Measurements from ENCODE around the gene MEG3. TPM values are rescaled to one million over a fixed set of nuclear protein-coding genes. Genes with fewer than 3 reads are reported as not detected.

The MEG3 gene
- total RNA-seq, 1 experiment from 2014 or later: not detected

DNA sequence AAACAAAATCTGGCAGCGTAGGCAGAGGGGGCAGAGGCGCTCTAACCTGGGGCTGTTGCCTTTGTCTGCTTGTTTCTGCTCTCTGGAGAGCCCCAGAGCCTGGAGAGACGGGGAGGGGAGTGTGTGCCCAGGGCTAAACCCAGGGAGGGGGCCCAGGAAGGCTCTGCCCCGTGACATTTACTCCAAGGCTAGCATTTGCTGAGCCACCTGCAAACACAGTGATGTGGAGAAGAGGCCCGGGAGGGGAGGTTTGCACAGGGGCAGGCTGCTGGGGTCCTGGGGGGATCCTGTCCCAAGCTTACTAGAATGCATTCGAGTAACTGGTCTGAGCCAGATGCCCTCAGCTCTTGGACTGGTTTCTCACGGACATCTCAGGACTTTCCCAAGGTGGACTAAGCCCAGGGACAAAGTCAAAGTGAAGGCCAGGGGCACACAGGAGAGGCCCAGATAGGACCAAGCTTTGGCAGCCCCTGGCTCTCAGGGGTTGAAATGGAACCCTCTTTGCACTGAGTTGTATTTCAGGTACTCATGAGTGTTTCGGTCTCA, 12.0 kb downstream of the MEG3 start:
- no TSS peak for BruUV-seq (replicated peaks)
- Histone ChIP-seq H3K79me2 (ENCODE audit: low read depth) (no peaks in the 10 kb centered on the region), H2AFZ (no peak overlapping the region), H3K4me3 (no peak overlapping the region), H3K36me3 (ENCODE audit: low read depth) (no peaks in the 10 kb centered on the region), H4K20me1 (ENCODE audit: insufficient read depth) (no peaks in the 10 kb centered on the region), H3K4me2 (no peak overlapping the region), H3K27ac (no peak overlapping the region), H3K9me2 (ENCODE audit: insufficient read depth) (no peaks in the 10 kb centered on the region), H3K9me3 (ENCODE audit: insufficient read depth, low read depth) (no peaks in the 10 kb centered on the region), H3K27me3 (ENCODE audit: insufficient read depth, low read depth) (peaks cover 78% of the 10 kb centered on the region), H3K4me1 (replicated peaks; ENCODE audit: insufficient read depth) (no peaks in the 10 kb centered on the region), H3F3A (ENCODE audit: insufficient read depth, low read depth) (no peaks in the 10 kb centered on the region)
- no peak for DNase-seq
- CTCF ChIA-PET: no interaction called here
- TF ChIP-seq, protein P1, sequence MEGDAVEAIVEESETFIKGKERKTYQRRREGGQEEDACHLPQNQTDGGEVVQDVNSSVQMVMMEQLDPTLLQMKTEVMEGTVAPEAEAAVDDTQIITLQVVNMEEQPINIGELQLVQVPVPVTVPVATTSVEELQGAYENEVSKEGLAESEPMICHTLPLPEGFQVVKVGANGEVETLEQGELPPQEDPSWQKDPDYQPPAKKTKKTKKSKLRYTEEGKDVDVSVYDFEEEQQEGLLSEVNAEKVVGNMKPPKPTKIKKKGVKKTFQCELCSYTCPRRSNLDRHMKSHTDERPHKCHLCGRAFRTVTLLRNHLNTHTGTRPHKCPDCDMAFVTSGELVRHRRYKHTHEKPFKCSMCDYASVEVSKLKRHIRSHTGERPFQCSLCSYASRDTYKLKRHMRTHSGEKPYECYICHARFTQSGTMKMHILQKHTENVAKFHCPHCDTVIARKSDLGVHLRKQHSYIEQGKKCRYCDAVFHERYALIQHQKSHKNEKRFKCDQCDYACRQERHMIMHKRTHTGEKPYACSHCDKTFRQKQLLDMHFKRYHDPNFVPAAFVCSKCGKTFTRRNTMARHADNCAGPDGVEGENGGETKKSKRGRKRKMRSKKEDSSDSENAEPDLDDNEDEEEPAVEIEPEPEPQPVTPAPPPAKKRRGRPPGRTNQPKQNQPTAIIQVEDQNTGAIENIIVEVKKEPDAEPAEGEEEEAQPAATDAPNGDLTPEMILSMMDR (conservative IDR thresholded peaks at IDR 0.05): no peak
- intact Hi-C loops (cut with micrococcal nuclease; ENCODE audit: unreplicated experiment): no loop called here
- POLR2A ChIA-PET (ENCODE audit: unreplicated experiment): no interaction called here

DNA sequence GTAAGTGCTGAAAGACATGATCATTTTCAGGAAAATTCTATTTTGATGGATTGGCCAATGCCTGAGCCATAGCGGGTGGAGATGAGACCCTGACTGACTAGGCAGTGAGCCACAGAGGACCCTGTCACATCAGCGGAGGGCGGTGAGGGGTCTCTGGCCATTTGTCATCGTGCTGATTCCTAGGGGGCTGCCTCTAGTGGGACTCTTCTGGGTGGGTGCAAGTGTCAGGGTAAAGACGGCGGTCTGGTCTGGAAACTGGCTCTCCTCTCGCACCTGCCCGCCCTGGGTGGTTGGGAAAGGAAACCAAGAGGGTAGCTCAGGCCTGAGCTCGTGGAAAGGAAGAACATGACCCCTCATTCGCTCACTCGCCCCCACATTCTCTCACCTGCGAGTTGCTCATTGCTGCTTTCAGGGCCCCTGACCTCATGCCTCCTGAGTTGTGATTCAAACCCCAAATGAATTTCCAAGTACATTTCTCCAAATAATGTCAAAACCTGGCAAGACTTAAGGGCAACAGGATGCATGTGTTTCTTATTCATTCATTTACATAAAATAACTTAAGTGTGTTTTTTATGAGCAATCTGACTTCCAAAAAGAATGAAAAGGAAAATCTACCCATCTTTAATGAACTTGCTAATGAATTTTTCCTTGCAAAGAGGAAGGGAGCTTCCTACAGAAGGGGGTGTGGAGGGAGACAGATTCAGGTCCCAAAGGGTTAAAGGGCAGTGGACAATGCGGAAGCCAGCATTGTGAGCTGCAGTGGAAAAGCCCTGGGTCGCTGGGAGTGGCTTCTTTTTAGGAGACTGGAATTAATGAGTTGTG, 12.8 kb downstream of the MEG3 start:
- H2AFZ ChIP-seq: no peak overlapping the region
- POLR2A ChIA-PET (ENCODE audit: unreplicated experiment): no interaction called here
- no peaks in the 10 kb centered on the region for H3K79me2 ChIP-seq (ENCODE audit: low read depth)
- no peaks in the 10 kb centered on the region for H3K9me3 ChIP-seq (ENCODE audit: insufficient read depth, low read depth)
- no TSS peak for BruUV-seq (replicated peaks)
- H3K4me2 ChIP-seq: no peak overlapping the region
- H4K20me1 ChIP-seq (ENCODE audit: insufficient read depth): no peaks in the 10 kb centered on the region
- CTCF ChIA-PET: no interaction called here
- intact Hi-C loops (cut with micrococcal nuclease; ENCODE audit: unreplicated experiment): no loop called here
- no peaks in the 10 kb centered on the region for H3K4me1 ChIP-seq (replicated peaks; ENCODE audit: insufficient read depth)
- no peaks in the 10 kb centered on the region for H3K9me2 ChIP-seq (ENCODE audit: insufficient read depth)
- no peaks in the 10 kb centered on the region for H3F3A ChIP-seq (ENCODE audit: insufficient read depth, low read depth)
- no peak for DNase-seq
- peaks cover 79% of the 10 kb centered on the region for H3K27me3 ChIP-seq (ENCODE audit: insufficient read depth, low read depth)
- TF ChIP-seq EZH2 (IDR thresholded peaks at IDR 0.05; ENCODE audit: low read depth): no peak
- TF ChIP-seq, protein P1 (conservative IDR thresholded peaks at IDR 0.05): no peak
- no peak overlapping the region for H3K4me3 ChIP-seq
- H3K27ac ChIP-seq: no peak overlapping the region
- no peaks in the 10 kb centered on the region for H3K36me3 ChIP-seq (ENCODE audit: low read depth)

DNA sequence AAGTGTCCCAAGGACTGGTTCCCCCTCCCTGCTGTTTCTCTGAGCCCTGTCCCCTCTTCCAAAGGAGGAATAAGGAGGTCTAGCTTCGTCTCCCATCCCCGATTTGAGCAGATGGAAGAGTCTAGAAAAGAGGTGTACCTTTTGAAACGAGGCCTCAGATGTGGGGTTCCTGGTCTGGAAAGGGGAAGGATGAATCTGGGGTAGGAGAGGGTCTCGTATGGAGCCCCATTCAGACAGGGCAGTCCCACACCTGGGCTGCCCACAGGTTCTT, 13.3 kb downstream of the MEG3 start:
- no peak for DNase-seq
- Histone ChIP-seq H3F3A (ENCODE audit: insufficient read depth, low read depth) (no peaks in the 10 kb centered on the region), H3K4me3 (no peak overlapping the region), H3K36me3 (ENCODE audit: low read depth) (no peaks in the 10 kb centered on the region), H3K4me1 (replicated peaks; ENCODE audit: insufficient read depth) (no peaks in the 10 kb centered on the region), H3K9me2 (ENCODE audit: insufficient read depth) (no peaks in the 10 kb centered on the region), H4K20me1 (ENCODE audit: insufficient read depth) (no peaks in the 10 kb centered on the region), H3K9me3 (ENCODE audit: insufficient read depth, low read depth) (no peaks in the 10 kb centered on the region), H2AFZ (no peak overlapping the region), H3K27ac (no peak overlapping the region), H3K27me3 (ENCODE audit: insufficient read depth, low read depth) (peaks cover 77% of the 10 kb centered on the region), H3K4me2 (no peak overlapping the region), H3K79me2 (ENCODE audit: low read depth) (no peaks in the 10 kb centered on the region)
- intact Hi-C loops (cut with micrococcal nuclease; ENCODE audit: unreplicated experiment): no loop called here
- TF ChIP-seq, protein P1 (conservative IDR thresholded peaks at IDR 0.05): no peak
- no peak for TF ChIP-seq EZH2 (IDR thresholded peaks at IDR 0.05; ENCODE audit: low read depth)
- ChIA-PET POLR2A (ENCODE audit: unreplicated experiment) (no interaction called here), CTCF (no interaction called here)
- no TSS peak for BruUV-seq (replicated peaks)

Data from PC-9 (cell line).